Uterus (tissue), 4 donors: Measurements from ENCODE around the gene CATSPERE. TPM values are rescaled to one million over a fixed set of nuclear protein-coding genes. Genes with fewer than 3 reads are reported as not detected.

Source experiments
- DNase-seq, 2 donors: peaks; one replicate each; pipeline ENCODE4 v3.0.0-alpha.2; 2019 to 2020
- H3K27ac ChIP-seq, 2 donors: fragments of 200-600 bp; sonication (generic); 1 replicate in 1 of 2; 2 replicates in 1 of 2; pipeline ENCODE4 v1.5.1; 2016 to 2018
- H3K27me3 ChIP-seq, 2 donors: fragments of 200-600 bp; sonication (generic); one replicate each; pipeline ENCODE4 v1.5.1; 2018 to 2019; ENCODE audit warnings: control low read depth in 1 of 2
- H3K36me3 ChIP-seq, 2 donors: fragments of 200-600 bp; sonication (generic); one replicate each; pipeline ENCODE4 v1.5.1; 2019; ENCODE audit warnings: control low read depth in 1 of 2
- H3K4me1 ChIP-seq, 2 donors: fragments of 200-600 bp; sonication (generic); one replicate each; pipeline ENCODE4 v1.5.1; 2018 to 2019; ENCODE audit warnings: control low read depth in 1 of 2
- H3K4me3 ChIP-seq, 2 donors: fragments of 200-600 bp; sonication (generic); 1 replicate in 1 of 2; 2 replicates in 1 of 2; pipeline ENCODE4 v1.5.1; 2018 to 2019; ENCODE audit warnings: mild to moderate bottlenecking in 1 of 2
- H3K9me3 ChIP-seq, 2 donors: fragments of 200-600 bp; sonication (generic); one replicate each; pipeline ENCODE4 v1.5.1; 2019; ENCODE audit warnings: control low read depth in 1 of 2
- CTCF ChIP-seq, 4 experiments: fragments of 200-600 bp in 2 of 4; fragments of 450-650 bp in 2 of 4; sonication (generic) in 2 of 4; IDR thresholded peaks; one replicate each; pipeline ENCODE4 v1.5.1; 2016 to 2019; ENCODE audit warnings: antibody characterized with exemption in 4 of 4, mild to moderate bottlenecking in 2 of 4, moderate library complexity in 1 of 4
- POLR2A ChIP-seq, 2 donors: fragments of 450-650 bp; IDR thresholded peaks; one replicate each; pipeline ENCODE4 v1.6.1; 2016; ENCODE audit warnings: antibody characterized with exemption in 2 of 2, mild to moderate bottlenecking in 1 of 2, moderate library complexity in 1 of 2
- intact Hi-C: fragments of 100-400 bp; cut with DNase I; formaldehyde crosslinking; loops from one replicate; pipeline ENCODE4 v1.15.1; 2023; ENCODE audit warnings: low total_unique reads
- total RNA-seq, 4 donors: library from RNA; depleted of rRNA in 3 of 4; stranded (reverse); fragments of >200 nt in 3 of 4; gene quantifications; one replicate each; pipeline versions ENCODE4 v1.1.0 to v1.2.4, GENCODE V29; 2014 to 2023
- donor health status: DM: yes; HTN: yes; CAD: no.

CATSPERE gene
- total RNA-seq, 4 donors from 2014 or later, result 2.7 to 16.8 (median 4.3) TPM

GRCh38 chr1:244640917-244641316 is 179.8 kb downstream of the CATSPERE start:
- H3K36me3 ChIP-seq, result no peaks in the 10 kb centered on the region
- intact Hi-C loops, result no loop called here
- no peaks in the 10 kb centered on the region for H3K27me3 ChIP-seq

GRCh38 chr1:244642526-244642925 is 181.5 kb downstream of the CATSPERE start:
- intact Hi-C loops, result no loop called here
- no peak for DNase-seq
- Histone ChIP-seq H3K4me3 (no peak overlapping the region), H3K9me3 (no peaks in the 10 kb centered on the region), H3K36me3 (no peaks in the 10 kb centered on the region), H3K4me1 (no peaks in the 10 kb centered on the region), H3K27me3 (no peaks in the 10 kb centered on the region), H3K27ac (no peak overlapping the region)
- TF ChIP-seq CTCF (IDR thresholded peaks at IDR 0.05) (no peak), POLR2A (IDR thresholded peaks at IDR 0.05) (no peak)

More at GRCh38 chr1:244640917-244641316, 179.8 kb downstream of the CATSPERE start:
- Histone ChIP-seq H3K9me3 (no peaks in the 10 kb centered on the region), H3K27ac (no peak overlapping the region), H3K4me1 (no peaks in the 10 kb centered on the region), H3K4me3 (no peak overlapping the region)
- TF ChIP-seq POLR2A (IDR thresholded peaks at IDR 0.05) (no peak), CTCF (IDR thresholded peaks at IDR 0.05) (no peak)
- no peak for DNase-seq

GRCh38 chr1:244642988-244643387 is 181.9 kb downstream of the CATSPERE start:
- no peak overlapping the region for H3K27ac ChIP-seq
- no peak for DNase-seq
- TF ChIP-seq CTCF (IDR thresholded peaks at IDR 0.05) (no peak), POLR2A (IDR thresholded peaks at IDR 0.05) (no peak)

GRCh38 chr1:244645414-244645813 is 184.3 kb downstream of the CATSPERE start:
- H3K27ac ChIP-seq, result no peak overlapping the region
- intact Hi-C loops, result no loop called here
- TF ChIP-seq CTCF (IDR thresholded peaks at IDR 0.05) (no peak), POLR2A (IDR thresholded peaks at IDR 0.05) (no peak)
- no peaks in the 10 kb centered on the region for H3K4me1 ChIP-seq
- DNase-seq, result no peak
- H3K36me3 ChIP-seq, result no peaks in the 10 kb centered on the region
- H3K4me3 ChIP-seq, result no peak overlapping the region
- H3K27me3 ChIP-seq, result no peaks in the 10 kb centered on the region
- no peaks in the 10 kb centered on the region for H3K9me3 ChIP-seq

More at GRCh38 chr1:244642988-244643387, 181.9 kb downstream of the CATSPERE start:
- Histone ChIP-seq H3K36me3 (no peaks in the 10 kb centered on the region), H3K9me3 (no peaks in the 10 kb centered on the region), H3K27me3 (no peaks in the 10 kb centered on the region), H3K4me3 (no peak overlapping the region), H3K4me1 (no peaks in the 10 kb centered on the region)
- intact Hi-C loops, result no loop called here

GRCh38 chr1:244645890-244646289 is 184.8 kb downstream of the CATSPERE start:
- H3K36me3 ChIP-seq, result no peaks in the 10 kb centered on the region
- no peaks in the 10 kb centered on the region for H3K9me3 ChIP-seq
- no peaks in the 10 kb centered on the region for H3K27me3 ChIP-seq
- DNase-seq, result no peak
- H3K27ac ChIP-seq, result no peak overlapping the region
- H3K4me1 ChIP-seq, result no peaks in the 10 kb centered on the region
- intact Hi-C loops, result no loop called here
- no peak overlapping the region for H3K4me3 ChIP-seq
- TF ChIP-seq CTCF (IDR thresholded peaks at IDR 0.05), result no peak
